HUES48 (cell line): ENCODE data around the gene RTP5.

Experiments used
- H3K27ac ChIP-seq: one replicate; pipeline ENCODE4 v1.7.0; 2013; ENCODE audit warnings: low read depth, low read length, inconsistent platforms
- H3K27me3 ChIP-seq: 2 replicates; pipeline ENCODE4 v1.6.1; 2013; ENCODE audit warnings: mild to moderate bottlenecking, low read length; ENCODE audit not compliant: control insufficient read depth, insufficient read depth
- H3K36me3 ChIP-seq: 2 replicates; pipeline ENCODE4 v1.6.1; 2013; ENCODE audit warnings: low read length; ENCODE audit not compliant: control insufficient read depth, insufficient read depth
- H3K4me1 ChIP-seq: 2 replicates; pipeline ENCODE4 v1.6.1; 2013; ENCODE audit warnings: mild to moderate bottlenecking, low read length; ENCODE audit not compliant: control insufficient read depth, insufficient read depth
- H3K4me3 ChIP-seq: 2 replicates; pipeline ENCODE4 v1.5.1; 2013; ENCODE audit warnings: mild to moderate bottlenecking, low read depth, low read length
- H3K9ac ChIP-seq: 2 replicates; pipeline ENCODE4 v1.6.1; 2013; ENCODE audit warnings: mild to moderate bottlenecking, low read depth, low read length, moderate library complexity
- H3K9me3 ChIP-seq: 2 replicates; pipeline ENCODE4 v1.6.1; 2013; ENCODE audit warnings: low read length; ENCODE audit not compliant: control insufficient read depth, insufficient read depth

Gene RTP5

GRCh38 chr2:241844831-241845578 lies 24.5 kb upstream of the RTP5 start:
- Histone ChIP-seq H3K4me1 (no peaks in the 10 kb centered on the region), H3K36me3 (no peaks in the 10 kb centered on the region), H3K4me3 (no peak overlapping the region), H3K9me3 (no peaks in the 10 kb centered on the region), H3K27me3 (peaks cover 26% of the 10 kb centered on the region), H3K9ac (no peak overlapping the region), H3K27ac (no peak overlapping the region)

- H3K9ac ChIP-seq = no peak overlapping the region
These were observed 23.1 kb upstream of the RTP5 start for GRCh38 chr2:241846406-241846805.

GRCh38 chr2:241848761-241849615 lies 20.5 kb upstream of the RTP5 start:
- no peak overlapping the region for H3K27ac ChIP-seq
- H3K4me1 ChIP-seq = no peaks in the 10 kb centered on the region
- peaks cover 15% of the 10 kb centered on the region for H3K27me3 ChIP-seq
- no peaks in the 10 kb centered on the region for H3K9me3 ChIP-seq
- no peak overlapping the region for H3K4me3 ChIP-seq
- no peak overlapping the region for H3K9ac ChIP-seq
- no peaks in the 10 kb centered on the region for H3K36me3 ChIP-seq

More at GRCh38 chr2:241846406-241846805, 23.1 kb upstream of the RTP5 start:
- H3K4me3 ChIP-seq = no peak overlapping the region
- peaks cover 26% of the 10 kb centered on the region for H3K27me3 ChIP-seq
- H3K4me1 ChIP-seq = no peaks in the 10 kb centered on the region
- H3K9me3 ChIP-seq = no peaks in the 10 kb centered on the region
- no peaks in the 10 kb centered on the region for H3K36me3 ChIP-seq
- no peak overlapping the region for H3K27ac ChIP-seq

- Histone ChIP-seq H3K36me3 (no peaks in the 10 kb centered on the region), H3K27ac (no peak overlapping the region), H3K9ac (no peak overlapping the region), H3K9me3 (no peaks in the 10 kb centered on the region), H3K27me3 (peaks cover 7% of the 10 kb centered on the region), H3K4me3 (no peak overlapping the region), H3K4me1 (no peaks in the 10 kb centered on the region)
These were observed 19.6 kb upstream of the RTP5 start for GRCh38 chr2:241849616-241850543.

GRCh38 chr2:241850544-241851324 lies 18.8 kb upstream of the RTP5 start:
- Histone ChIP-seq H3K9ac (no peak overlapping the region), H3K4me3 (no peak overlapping the region), H3K27ac (no peak overlapping the region)

GRCh38 chr2:241851325-241852115 lies 18.0 kb upstream of the RTP5 start:
- Histone ChIP-seq H3K27me3 (no peaks in the 10 kb centered on the region), H3K27ac (no peak overlapping the region), H3K4me1 (no peaks in the 10 kb centered on the region), H3K36me3 (no peaks in the 10 kb centered on the region), H3K4me3 (no peak overlapping the region), H3K9me3 (no peaks in the 10 kb centered on the region), H3K9ac (no peak overlapping the region)

More at GRCh38 chr2:241850544-241851324, 18.8 kb upstream of the RTP5 start:
- Histone ChIP-seq H3K4me1 (no peaks in the 10 kb centered on the region), H3K36me3 (no peaks in the 10 kb centered on the region), H3K9me3 (no peaks in the 10 kb centered on the region), H3K27me3 (no peaks in the 10 kb centered on the region)

GRCh38 chr2:241852116-241852980 lies 17.2 kb upstream of the RTP5 start:
- Histone ChIP-seq H3K9me3 (no peaks in the 10 kb centered on the region), H3K4me1 (no peaks in the 10 kb centered on the region), H3K36me3 (no peaks in the 10 kb centered on the region), H3K4me3 (no peak overlapping the region), H3K27me3 (no peaks in the 10 kb centered on the region), H3K9ac (no peak overlapping the region), H3K27ac (no peak overlapping the region)

GRCh38 chr2:241852981-241853631 lies 16.4 kb upstream of the RTP5 start:
- no peaks in the 10 kb centered on the region for H3K4me1 ChIP-seq
- no peaks in the 10 kb centered on the region for H3K27me3 ChIP-seq
- no peaks in the 10 kb centered on the region for H3K36me3 ChIP-seq
- H3K9ac ChIP-seq = no peak overlapping the region
- H3K27ac ChIP-seq = no peak overlapping the region
- H3K9me3 ChIP-seq = no peaks in the 10 kb centered on the region
- no peak overlapping the region for H3K4me3 ChIP-seq
